Jurkat, Clone E6-1 (cell line): ENCODE measurements around the gene PCSK6.

ENCODE experiments used
- DNase-seq: peaks from one replicate; pipeline ENCODE4 v3.0.0-alpha.2; 2011; ENCODE audit warnings: low read depth, low spot score
- H3K4me3 ChIP-seq: 2 replicates; pipeline ENCODE4 v1.5.1; 2011; ENCODE audit warnings: mild to moderate bottlenecking, low read length, control low read depth, moderate library complexity

The PCSK6 gene

GRCh38 chr15:101439285-101439919, 50.1 kb downstream of the PCSK6 start:
- no peak for DNase-seq
- H3K4me3 ChIP-seq, result no peak overlapping the region

GRCh38 chr15:101438482-101439284, 50.8 kb downstream of the PCSK6 start:
- DNase-seq, result no peak
- no peak overlapping the region for H3K4me3 ChIP-seq

GRCh38 chr15:101437618-101438481, 51.7 kb downstream of the PCSK6 start:
- no peak overlapping the region for H3K4me3 ChIP-seq
- DNase-seq, result no peak

- DNase-seq, result no peak
- no peak overlapping the region for H3K4me3 ChIP-seq
Observed at GRCh38 chr15:101437209-101437608, 52.3 kb downstream of the PCSK6 start.

GRCh38 chr15:101436526-101436925, 53.0 kb downstream of the PCSK6 start:
- DNase-seq, result no peak
- no peak overlapping the region for H3K4me3 ChIP-seq

GRCh38 chr15:101435761-101436160, 53.7 kb downstream of the PCSK6 start:
- DNase-seq, result no peak
- no peak overlapping the region for H3K4me3 ChIP-seq

- DNase-seq, result no peak
- no peak overlapping the region for H3K4me3 ChIP-seq
Observed at GRCh38 chr15:101434032-101434920, 55.2 kb downstream of the PCSK6 start.

- no peak for DNase-seq
- no peak overlapping the region for H3K4me3 ChIP-seq
Observed at GRCh38 chr15:101433396-101433795, 56.1 kb downstream of the PCSK6 start.

GRCh38 chr15:101432982-101433381, 56.5 kb downstream of the PCSK6 start:
- no peak overlapping the region for H3K4me3 ChIP-seq
- no peak for DNase-seq

- no peak overlapping the region for H3K4me3 ChIP-seq
- no peak for DNase-seq
Observed at GRCh38 chr15:101431748-101432147, 57.8 kb downstream of the PCSK6 start.

- no peak for DNase-seq
- H3K4me3 ChIP-seq, result no peak overlapping the region
Observed at GRCh38 chr15:101431301-101431700, 58.2 kb downstream of the PCSK6 start.

GRCh38 chr15:101429646-101430045, 59.9 kb downstream of the PCSK6 start:
- no peak for DNase-seq
- H3K4me3 ChIP-seq, result no peak overlapping the region

GRCh38 chr15:101429191-101429590, 60.3 kb downstream of the PCSK6 start:
- no peak for DNase-seq
- no peak overlapping the region for H3K4me3 ChIP-seq

GRCh38 chr15:101428758-101429157, 60.7 kb downstream of the PCSK6 start:
- no peak overlapping the region for H3K4me3 ChIP-seq
- no peak for DNase-seq

- no peak for DNase-seq
- no peak overlapping the region for H3K4me3 ChIP-seq
Observed at GRCh38 chr15:101427606-101428487, 61.7 kb downstream of the PCSK6 start.

GRCh38 chr15:101426761-101427333, 62.7 kb downstream of the PCSK6 start:
- H3K4me3 ChIP-seq, result no peak overlapping the region
- no peak for DNase-seq

- H3K4me3 ChIP-seq, result no peak overlapping the region
- DNase-seq, result no peak
Observed at GRCh38 chr15:101425787-101426365, 63.6 kb downstream of the PCSK6 start.
